ENCODE measurements around the gene DUSP10.
A peak's percentile ranks its signal among the peaks of the same experiment; 100 is the strongest.

DUSP10 gene

GRCh38 chr1:221711063-221711577 is 30.8 kb downstream of the DUSP10 start:
- H3K27ac Mint-ChIP-seq, result no peak overlapping the region
- no peaks in the 10 kb centered on the region for H3K27me3 Mint-ChIP-seq (ENCODE audit: low read depth)
- H3K4me1 Mint-ChIP-seq, result peaks cover 38% of the 10 kb centered on the region
- no peaks in the 10 kb centered on the region for H3K9me3 Mint-ChIP-seq
- no peak for TF ChIP-seq CTCF (IDR thresholded peaks at IDR 0.05; ENCODE audit: unreplicated experiment in 3 of 3)
- H3K36me3 Mint-ChIP-seq (ENCODE audit: low read depth), result no peaks in the 10 kb centered on the region
- H3K4me3 Mint-ChIP-seq, result no peak overlapping the region

- H3K36me3 Mint-ChIP-seq (ENCODE audit: low read depth), result no peaks in the 10 kb centered on the region
- no peak for TF ChIP-seq CTCF (IDR thresholded peaks at IDR 0.05; ENCODE audit: unreplicated experiment in 3 of 3)
- peaks cover 31% of the 10 kb centered on the region for H3K4me1 Mint-ChIP-seq
- no peaks in the 10 kb centered on the region for H3K9me3 Mint-ChIP-seq
- no peaks in the 10 kb centered on the region for H3K27me3 Mint-ChIP-seq (ENCODE audit: low read depth)
- H3K27ac Mint-ChIP-seq, result peak overlapping the region in 1 of 3 experiments; percentile 49
- H3K4me3 Mint-ChIP-seq, result no peak overlapping the region
Measured at GRCh38 chr1:221709854-221710253, 32.0 kb downstream of the DUSP10 start.

DNA sequence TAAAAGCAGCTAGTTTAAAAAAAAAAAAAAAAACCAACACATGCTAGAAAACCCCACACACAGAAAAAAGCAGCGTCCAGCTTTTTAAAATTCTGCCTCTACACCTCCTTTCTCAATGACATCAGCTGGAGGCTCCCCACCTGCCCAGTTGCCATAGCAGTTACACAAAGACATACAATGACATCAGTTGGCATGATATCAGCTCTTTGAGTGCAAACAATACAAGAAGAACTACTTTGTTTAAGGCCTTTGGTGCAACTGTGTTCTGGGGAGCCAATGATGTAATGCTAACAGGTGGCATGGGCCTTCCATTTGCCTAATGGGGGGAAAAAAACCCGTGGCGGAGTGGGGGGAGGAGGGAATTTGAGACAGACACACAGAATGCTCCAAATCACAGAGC is 32.9 kb downstream of the DUSP10 start:
- no peaks in the 10 kb centered on the region for H3K9me3 Mint-ChIP-seq
- TF ChIP-seq CTCF (IDR thresholded peaks at IDR 0.05; ENCODE audit: unreplicated experiment in 3 of 3), result no peak
- no peaks in the 10 kb centered on the region for H3K27me3 Mint-ChIP-seq (ENCODE audit: low read depth)
- H3K27ac Mint-ChIP-seq, result peak overlapping the region; percentile 42 to 86 (median 49)
- H3K4me1 Mint-ChIP-seq, result peaks cover 22% of the 10 kb centered on the region
- no peak overlapping the region for H3K4me3 Mint-ChIP-seq
- H3K36me3 Mint-ChIP-seq (ENCODE audit: low read depth), result no peaks in the 10 kb centered on the region

DNA sequence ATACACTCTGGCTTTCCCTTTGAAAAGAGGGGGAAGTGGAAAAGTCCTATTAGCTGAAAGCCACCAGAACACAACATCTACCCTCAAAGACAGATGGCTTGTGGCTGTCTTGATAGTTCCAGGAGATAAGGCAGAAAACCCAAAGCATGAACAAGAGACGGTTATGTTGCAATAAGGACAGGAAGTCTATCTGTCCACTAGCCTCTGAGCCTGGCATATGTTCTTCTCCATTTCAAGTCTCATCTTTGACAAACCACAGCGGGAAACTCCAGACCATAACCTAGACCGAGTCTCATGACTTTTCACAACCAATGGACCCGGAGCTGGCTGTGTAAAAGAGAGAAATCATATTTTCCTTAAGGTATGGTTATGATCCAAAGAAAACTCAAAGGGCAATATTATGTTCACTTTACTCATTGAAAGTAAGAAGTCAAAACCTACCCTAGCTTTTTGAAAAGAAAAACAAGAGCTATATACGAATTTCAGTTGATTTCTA is 33.8 kb downstream of the DUSP10 start:
- no peaks in the 10 kb centered on the region for H3K36me3 Mint-ChIP-seq (ENCODE audit: low read depth)
- H3K27ac Mint-ChIP-seq, result peak overlapping the region in 2 of 3 experiments; percentile 49 to 86
- TF ChIP-seq CTCF (IDR thresholded peaks at IDR 0.05; ENCODE audit: unreplicated experiment in 3 of 3), result no peak
- H3K4me1 Mint-ChIP-seq, result peaks cover 20% of the 10 kb centered on the region
- no peak overlapping the region for H3K4me3 Mint-ChIP-seq
- no peaks in the 10 kb centered on the region for H3K9me3 Mint-ChIP-seq
- H3K27me3 Mint-ChIP-seq (ENCODE audit: low read depth), result no peaks in the 10 kb centered on the region

DNA sequence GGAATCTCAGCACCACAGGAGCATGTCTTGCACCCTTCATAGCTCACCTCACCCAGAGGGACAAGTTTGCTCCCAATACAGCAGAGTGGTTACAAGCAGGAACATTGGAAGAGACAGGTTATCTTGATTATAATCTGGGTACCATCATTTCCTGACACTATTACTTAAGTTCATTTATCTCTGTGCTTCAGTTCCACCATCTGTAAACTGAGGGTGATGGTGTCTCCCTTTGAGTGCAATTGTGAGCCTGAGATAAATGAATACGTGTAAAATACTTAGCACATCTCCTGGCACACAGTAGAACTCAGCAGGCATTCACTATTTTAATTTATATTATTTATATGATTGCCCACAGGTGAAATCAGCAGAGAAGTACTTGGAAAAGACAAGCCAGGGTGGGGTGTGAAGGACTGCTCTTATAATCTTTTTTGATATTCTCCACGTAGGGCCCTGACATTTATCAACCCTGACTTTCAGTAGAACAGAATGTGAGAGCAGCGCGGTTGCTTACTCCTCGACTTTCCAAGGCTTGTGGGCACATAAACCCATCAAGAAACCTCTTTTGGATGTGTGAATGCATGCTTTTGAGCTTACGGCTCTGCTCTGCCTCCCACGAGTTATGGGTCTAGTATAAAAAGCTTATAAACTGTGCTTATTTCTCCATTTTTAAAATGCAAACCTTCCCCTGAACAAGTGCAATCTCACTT is 34.9 kb downstream of the DUSP10 start:
- peaks cover 20% of the 10 kb centered on the region for H3K4me1 Mint-ChIP-seq
- no peaks in the 10 kb centered on the region for H3K9me3 Mint-ChIP-seq
- H3K27ac Mint-ChIP-seq, result no peak overlapping the region
- TF ChIP-seq CTCF (IDR thresholded peaks at IDR 0.05; ENCODE audit: unreplicated experiment in 3 of 3), result no peak
- peaks cover 5% of the 10 kb centered on the region for H3K36me3 Mint-ChIP-seq (ENCODE audit: low read depth)
- no peak overlapping the region for H3K4me3 Mint-ChIP-seq
- H3K27me3 Mint-ChIP-seq (ENCODE audit: low read depth), result no peaks in the 10 kb centered on the region

GRCh38 chr1:221706191-221706590 is 35.7 kb downstream of the DUSP10 start:
- Mint-ChIP-seq H3K27me3 (ENCODE audit: low read depth) (no peaks in the 10 kb centered on the region), H3K4me1 (peaks cover 20% of the 10 kb centered on the region), H3K36me3 (ENCODE audit: low read depth) (peaks cover 11% of the 10 kb centered on the region), H3K9me3 (no peaks in the 10 kb centered on the region), H3K4me3 (no peak overlapping the region), H3K27ac (no peak overlapping the region)
- no peak for TF ChIP-seq CTCF (IDR thresholded peaks at IDR 0.05; ENCODE audit: unreplicated experiment in 3 of 3)
